Superior temporal gyrus (tissue), 1 donor: ENCODE measurements around the gene TMCC1.
"Not testable (repeated sequence)": the region's sequence is repeated elsewhere in the genome, so short reads cannot be mapped to it uniquely, and the experiment has no call there.

Experiments
- DNase-seq: peaks from one replicate; pipeline ENCODE4 v3.0.0-alpha.2; 2016; ENCODE audit errors: extremely low spot score

The TMCC1 gene

GRCh38 chr3:129650256-129650872 lies 243.1 kb downstream of the TMCC1 start:
- DNase-seq, result peak; percentile 86

- DNase-seq, result no peak
Observed at GRCh38 chr3:129648391-129648790, 245.1 kb downstream of the TMCC1 start.

- no peak for DNase-seq
Observed at GRCh38 chr3:129645286-129645685, 248.2 kb downstream of the TMCC1 start.

- DNase-seq, result no peak
Observed at GRCh38 chr3:129644836-129645235, 248.7 kb downstream of the TMCC1 start.

GRCh38 chr3:129641567-129642260 lies 251.8 kb downstream of the TMCC1 start:
- DNase-seq, result not testable (repeated sequence)

GRCh38 chr3:129640985-129641384 lies 252.5 kb downstream of the TMCC1 start:
- DNase-seq, result not testable (repeated sequence)

GRCh38 chr3:129638481-129638880 lies 255.0 kb downstream of the TMCC1 start:
- no peak for DNase-seq

- no peak for DNase-seq
Observed at GRCh38 chr3:129636082-129636481, 257.4 kb downstream of the TMCC1 start.

GRCh38 chr3:129635656-129636055 lies 257.9 kb downstream of the TMCC1 start:
- no peak for DNase-seq

- no peak for DNase-seq
Observed at GRCh38 chr3:129633751-129634481, 259.6 kb downstream of the TMCC1 start.

- DNase-seq, result no peak
Observed at GRCh38 chr3:129632977-129633376, 260.5 kb downstream of the TMCC1 start.

- DNase-seq, result no peak
Observed at GRCh38 chr3:129632556-129632955, 261.0 kb downstream of the TMCC1 start.

GRCh38 chr3:129632056-129632455 lies 261.5 kb downstream of the TMCC1 start:
- DNase-seq, result no peak

- no peak for DNase-seq
Observed at GRCh38 chr3:129629011-129629410, 264.5 kb downstream of the TMCC1 start.

- DNase-seq, result no peak
Observed at GRCh38 chr3:129628169-129628522, 265.4 kb downstream of the TMCC1 start.

GRCh38 chr3:129627350-129628168 lies 266.0 kb downstream of the TMCC1 start:
- peak; percentile 91 for DNase-seq

GRCh38 chr3:129626744-129627349 lies 266.7 kb downstream of the TMCC1 start:
- no peak for DNase-seq

- DNase-seq, result no peak
Observed at GRCh38 chr3:129625072-129625874, 268.2 kb downstream of the TMCC1 start.

GRCh38 chr3:129624347-129625071 lies 269.0 kb downstream of the TMCC1 start:
- no peak for DNase-seq

- no peak for DNase-seq
Observed at GRCh38 chr3:129623447-129624118, 269.9 kb downstream of the TMCC1 start.
